Measurements from ENCODE around the gene KBTBD2.

KBTBD2 gene

GRCh38 chr7:32915041-32915536, 23.5 kb upstream of the KBTBD2 start:
- H3K4me3 ChIP-seq (ENCODE audit: low read depth in 1 of 2, low read length in 1 of 2), result no peak overlapping the region
- H3K27me3 ChIP-seq, result no peaks in the 10 kb centered on the region
- no peak for TF ChIP-seq CTCF (IDR thresholded peaks at IDR 0.05)
- H3K9me3 ChIP-seq, result no peaks in the 10 kb centered on the region
- H3K27ac ChIP-seq, result no peak overlapping the region
- no peaks in the 10 kb centered on the region for H3K4me1 ChIP-seq (ENCODE audit: control insufficient read depth in 1 of 2, insufficient read depth in 1 of 2, low read depth in 1 of 2, low read length in 1 of 2)
- peaks cover 49% of the 10 kb centered on the region for H3K36me3 ChIP-seq

GRCh38 chr7:32914184-32914583, 22.6 kb upstream of the KBTBD2 start:
- no peaks in the 10 kb centered on the region for H3K9me3 ChIP-seq
- no peak for TF ChIP-seq CTCF (IDR thresholded peaks at IDR 0.05)
- no peaks in the 10 kb centered on the region for H3K4me1 ChIP-seq (ENCODE audit: control insufficient read depth in 1 of 2, insufficient read depth in 1 of 2, low read depth in 1 of 2, low read length in 1 of 2)
- H3K27ac ChIP-seq, result no peak overlapping the region
- peaks cover 43% of the 10 kb centered on the region for H3K36me3 ChIP-seq
- no peaks in the 10 kb centered on the region for H3K27me3 ChIP-seq
- H3K4me3 ChIP-seq (ENCODE audit: low read depth in 1 of 2, low read length in 1 of 2), result no peak overlapping the region

GRCh38 chr7:32910195-32910594, 18.6 kb upstream of the KBTBD2 start:
- Histone ChIP-seq H3K27ac (no peak overlapping the region), H3K27me3 (no peaks in the 10 kb centered on the region), H3K4me3 (ENCODE audit: low read depth in 1 of 2, low read length in 1 of 2) (no peak overlapping the region), H3K4me1 (ENCODE audit: control insufficient read depth in 1 of 2, insufficient read depth in 1 of 2, low read depth in 1 of 2, low read length in 1 of 2) (peaks cover 0 to 4% of the 10 kb centered on the region in 2 experiments), H3K36me3 (peaks cover 11% of the 10 kb centered on the region), H3K9me3 (no peaks in the 10 kb centered on the region)
- no peak for TF ChIP-seq CTCF (IDR thresholded peaks at IDR 0.05)

- no peak for TF ChIP-seq CTCF (IDR thresholded peaks at IDR 0.05)
- Histone ChIP-seq H3K4me1 (ENCODE audit: control insufficient read depth in 1 of 2, insufficient read depth in 1 of 2, low read depth in 1 of 2, low read length in 1 of 2) (peaks cover 0 to 7% of the 10 kb centered on the region in 2 experiments), H3K4me3 (ENCODE audit: low read depth in 1 of 2, low read length in 1 of 2) (peak overlapping the region; percentile 24 to 32), H3K27me3 (no peaks in the 10 kb centered on the region), H3K9me3 (no peaks in the 10 kb centered on the region), H3K36me3 (no peaks in the 10 kb centered on the region), H3K27ac (no peak overlapping the region)
Measured at GRCh38 chr7:32905175-32905662, 13.7 kb upstream of the KBTBD2 start.

GRCh38 chr7:32901629-32902028, 10.1 kb upstream of the KBTBD2 start:
- H3K4me1 ChIP-seq (ENCODE audit: control insufficient read depth in 1 of 2, insufficient read depth in 1 of 2, low read depth in 1 of 2, low read length in 1 of 2), result peaks cover 0 to 7% of the 10 kb centered on the region in 2 experiments
- H3K36me3 ChIP-seq, result no peaks in the 10 kb centered on the region
- no peaks in the 10 kb centered on the region for H3K27me3 ChIP-seq
- no peak overlapping the region for H3K4me3 ChIP-seq (ENCODE audit: low read depth in 1 of 2, low read length in 1 of 2)
- no peak for TF ChIP-seq CTCF (IDR thresholded peaks at IDR 0.05)
- no peak overlapping the region for H3K27ac ChIP-seq
- no peaks in the 10 kb centered on the region for H3K9me3 ChIP-seq

Measured in neutrophil (primary cell).